ENCODE data around the gene ARPP21. TPM values are rescaled to one million over a fixed set of nuclear protein-coding genes. Genes with fewer than 3 reads are reported as not detected.

The ARPP21 gene
- total and polyA plus RNA-seq, 8 donors: 0.26 to 0.31 TPM; not detected in 6

DNA sequence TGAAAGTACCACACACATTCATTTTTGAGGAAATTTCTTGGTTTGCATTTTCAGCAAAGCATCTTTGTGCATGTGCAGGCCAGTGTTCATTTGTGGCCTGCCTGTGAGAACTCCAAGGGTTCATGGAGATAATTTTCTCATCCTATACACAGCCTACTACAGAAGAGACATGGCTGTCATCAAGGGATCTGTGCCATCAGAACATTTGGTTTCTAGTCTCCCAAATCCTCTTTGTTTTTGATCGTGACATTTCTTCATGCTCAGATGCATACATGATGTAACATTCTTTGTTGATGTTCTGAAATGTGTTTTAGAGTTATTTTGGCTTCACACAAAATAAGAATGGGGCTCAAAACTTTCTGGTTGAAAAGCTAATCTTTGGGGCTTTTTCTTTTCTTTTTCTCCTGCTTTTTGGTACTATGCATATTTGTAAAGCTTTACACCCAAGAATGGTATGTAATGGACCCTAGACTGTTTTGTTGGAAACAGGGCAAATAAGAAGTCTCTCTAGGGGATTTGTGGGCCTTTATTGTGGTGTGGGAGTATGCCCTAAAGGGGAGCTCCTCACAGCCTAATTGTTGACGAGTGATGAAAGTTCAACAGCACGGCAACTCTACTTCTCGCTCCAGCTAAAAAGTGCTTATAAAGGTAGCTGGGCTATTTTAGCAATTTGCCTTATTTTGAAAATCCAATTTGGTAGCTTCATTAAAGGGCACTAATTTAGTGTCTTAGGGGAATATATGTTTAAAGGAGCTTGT lies 3.2 kb upstream of the ARPP21 start:
- intact Hi-C loops (cut with DNase I): no loop called here
- WGBS, 2 donors: 80 to 85% methylated on average over 4 of the region's 4 CpGs

DNA sequence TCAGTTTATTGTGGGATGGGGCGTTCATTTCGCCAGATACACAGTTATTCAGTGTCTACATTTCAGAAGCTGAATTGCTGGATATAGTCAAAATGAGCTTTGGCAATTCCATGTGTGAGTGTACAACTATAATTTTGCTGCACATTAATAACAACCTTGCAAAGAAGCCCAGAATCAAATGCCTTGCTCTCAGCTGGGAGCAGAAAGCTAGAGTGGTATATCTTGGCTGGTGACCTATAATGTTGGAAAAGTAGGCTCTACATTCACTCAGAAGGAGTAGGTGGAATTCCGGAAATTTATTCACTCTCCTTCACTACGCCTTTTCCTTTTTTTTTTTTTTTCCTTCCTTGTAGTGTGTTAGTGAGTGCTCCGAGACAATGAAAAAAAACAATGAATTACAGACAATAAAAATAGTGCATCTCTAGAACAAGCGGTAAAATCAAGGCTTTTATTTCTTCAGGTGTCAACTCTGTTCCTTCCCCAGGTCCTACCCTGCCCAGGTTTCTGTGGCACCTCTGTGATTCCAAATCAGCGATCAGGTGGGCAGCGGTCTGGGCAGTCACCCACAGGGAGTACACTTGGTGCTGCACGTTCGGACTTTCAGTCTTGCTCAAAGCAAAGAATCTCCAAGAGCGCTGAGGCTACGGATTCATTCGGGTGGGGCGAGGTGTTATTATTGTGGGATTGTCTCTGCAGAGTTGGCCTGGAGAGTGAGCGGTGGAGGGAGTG lies 910 bp upstream of the ARPP21 start:
- intact Hi-C loops (cut with DNase I): no loop called here
- TF ChIP-seq, protein P1, sequence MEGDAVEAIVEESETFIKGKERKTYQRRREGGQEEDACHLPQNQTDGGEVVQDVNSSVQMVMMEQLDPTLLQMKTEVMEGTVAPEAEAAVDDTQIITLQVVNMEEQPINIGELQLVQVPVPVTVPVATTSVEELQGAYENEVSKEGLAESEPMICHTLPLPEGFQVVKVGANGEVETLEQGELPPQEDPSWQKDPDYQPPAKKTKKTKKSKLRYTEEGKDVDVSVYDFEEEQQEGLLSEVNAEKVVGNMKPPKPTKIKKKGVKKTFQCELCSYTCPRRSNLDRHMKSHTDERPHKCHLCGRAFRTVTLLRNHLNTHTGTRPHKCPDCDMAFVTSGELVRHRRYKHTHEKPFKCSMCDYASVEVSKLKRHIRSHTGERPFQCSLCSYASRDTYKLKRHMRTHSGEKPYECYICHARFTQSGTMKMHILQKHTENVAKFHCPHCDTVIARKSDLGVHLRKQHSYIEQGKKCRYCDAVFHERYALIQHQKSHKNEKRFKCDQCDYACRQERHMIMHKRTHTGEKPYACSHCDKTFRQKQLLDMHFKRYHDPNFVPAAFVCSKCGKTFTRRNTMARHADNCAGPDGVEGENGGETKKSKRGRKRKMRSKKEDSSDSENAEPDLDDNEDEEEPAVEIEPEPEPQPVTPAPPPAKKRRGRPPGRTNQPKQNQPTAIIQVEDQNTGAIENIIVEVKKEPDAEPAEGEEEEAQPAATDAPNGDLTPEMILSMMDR (IDR thresholded peaks at IDR 0.05): no peak
- Histone ChIP-seq H3K4me1 (peaks cover 0 to 5% (median 3%) of the 10 kb centered on the region in 3 donors), H3K27ac (no peak overlapping the region), H3K27me3 (peaks cover 3 to 41% (median 7%) of the 10 kb centered on the region in 4 donors), H3K4me3 (no peak overlapping the region), H3K9me3 (no peaks in the 10 kb centered on the region), H3K36me3 (no peaks in the 10 kb centered on the region)
- no peak for FAIRE-seq
- ATAC-seq: no peak
- WGBS, 2 donors: 71 to 79% methylated on average over 15 of the region's 15 CpGs
- DNase-seq: no peak

More for the DNA sequence above, 3.2 kb upstream of the ARPP21 start:
- ATAC-seq: no peak
- Histone ChIP-seq H3K4me3 (no peak overlapping the region), H3K27me3 (peaks cover 0 to 24% (median 7%) of the 10 kb centered on the region in 4 donors), H3K27ac (no peak overlapping the region), H3K9me3 (no peaks in the 10 kb centered on the region), H3K4me1 (peaks cover 0 to 5% (median 3%) of the 10 kb centered on the region in 3 donors), H3K36me3 (no peaks in the 10 kb centered on the region)
- TF ChIP-seq, protein P1 (IDR thresholded peaks at IDR 0.05): no peak
- FAIRE-seq: no peak
- DNase-seq: no peak

DNA sequence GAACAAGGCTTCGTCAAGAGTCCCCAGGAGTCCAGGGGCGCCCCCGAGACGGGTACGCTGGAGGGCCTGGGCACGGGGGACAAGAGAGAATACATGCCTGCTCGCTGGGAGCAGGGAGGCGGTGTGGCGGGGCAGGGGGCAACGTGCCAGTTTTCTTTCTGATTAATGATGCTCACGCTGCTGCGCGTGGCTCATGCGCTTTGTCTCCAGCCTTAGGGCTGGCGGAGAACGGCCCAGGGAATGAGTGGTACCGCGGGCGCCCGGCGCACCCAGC lies 408 bp upstream of the ARPP21 start:
- Histone ChIP-seq H3K27me3 (peaks cover 3 to 41% (median 7%) of the 10 kb centered on the region in 4 donors), H3K27ac (no peak overlapping the region), H3K4me1 (peaks cover 0 to 5% (median 3%) of the 10 kb centered on the region in 3 donors), H3K36me3 (no peaks in the 10 kb centered on the region), H3K4me3 (peak overlapping the region in 2 of 4 donors; percentile 24 to 42), H3K9me3 (no peaks in the 10 kb centered on the region)
- FAIRE-seq (no peak), ATAC-seq (peak in 1 of 4 donors; percentile 11), DNase-seq (peak in 2 of 6 donors; percentile 6 to 60)
- intact Hi-C loops (cut with DNase I): no loop called here
- TF ChIP-seq, protein P1 (IDR thresholded peaks at IDR 0.05): no peak
- WGBS, 2 donors: 10 to 16% methylated on average over 21 of the region's 21 CpGs

DNA sequence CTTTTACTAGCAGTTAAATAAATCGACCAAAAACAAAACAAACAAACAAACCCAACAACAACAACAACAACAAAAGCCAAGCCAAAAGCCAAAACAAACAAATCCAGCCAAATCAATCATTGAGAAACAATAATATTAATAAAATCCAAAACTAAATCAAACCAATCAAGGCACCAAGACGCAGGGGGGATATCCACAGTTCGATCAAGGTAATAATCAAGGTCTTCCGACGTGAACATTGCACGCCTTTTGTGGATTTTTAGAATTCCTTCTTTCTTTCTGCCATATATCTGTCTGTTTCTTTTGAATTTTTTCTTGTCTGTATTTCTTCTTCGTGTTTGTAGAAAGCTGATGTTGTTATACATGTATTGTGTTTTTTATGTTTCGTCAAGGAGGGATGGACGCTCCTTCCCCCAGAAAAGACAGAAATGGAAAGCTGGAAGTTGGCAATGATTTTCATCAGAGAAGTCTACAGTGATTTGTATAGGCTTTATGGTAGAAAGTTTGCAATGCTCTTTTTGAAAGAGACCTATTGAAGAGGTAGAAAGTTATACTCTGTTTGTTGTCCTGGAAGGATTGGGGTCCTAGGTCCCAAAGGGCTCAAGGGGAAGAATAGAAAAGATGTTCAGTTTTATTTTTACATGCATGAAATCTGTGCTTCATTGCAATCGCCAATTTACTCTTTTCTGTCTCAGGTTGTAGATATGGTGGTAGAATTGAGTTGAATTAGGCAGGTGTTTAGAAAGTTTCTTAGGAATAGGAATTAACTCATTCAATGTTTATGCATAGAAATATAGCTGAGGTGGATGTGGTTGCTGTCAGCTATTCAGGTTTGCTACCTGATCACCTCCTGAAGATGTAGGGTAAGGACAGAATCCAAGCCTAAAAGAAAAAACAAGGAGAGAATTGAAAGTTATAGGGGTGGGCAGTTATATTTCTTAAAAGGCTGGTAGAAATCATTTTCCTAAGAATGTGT lies 1.2 kb downstream of the ARPP21 start:
- DNase-seq (no peak), FAIRE-seq (no peak), ATAC-seq (no peak)
- Histone ChIP-seq H3K36me3 (no peaks in the 10 kb centered on the region), H3K27me3 (peaks cover 7 to 41% (median 13%) of the 10 kb centered on the region in 4 donors), H3K4me1 (peaks cover 0 to 5% (median 3%) of the 10 kb centered on the region in 3 donors), H3K9me3 (no peaks in the 10 kb centered on the region), H3K27ac (no peak overlapping the region), H3K4me3 (peak overlapping the region in 2 of 4 donors; percentile 24 to 42)
- intact Hi-C loops (cut with DNase I): no loop called here
- 34 to 36% methylated on average over 10 of the region's 10 CpGs for WGBS, 2 donors
- TF ChIP-seq, protein P1 (IDR thresholded peaks at IDR 0.05): no peak
